SK-MEL-5 (cell line): ENCODE results near the gene BMF. TPM values are rescaled to one million over a fixed set of nuclear protein-coding genes. Genes with fewer than 3 reads are reported as not detected.
"Not testable (repeated sequence)": the region's sequence is repeated elsewhere in the genome, so short reads cannot be mapped to it uniquely, and the experiment has no call there.

Source experiments
- DNase-seq: peaks from one replicate; pipeline ENCODE4 v3.0.0-alpha.2; 2016; ENCODE audit warnings: low read depth, low spot score
- in situ Hi-C: cut with HindIII; loops from 2 replicates; pipeline ENCODE4 v1.10.0; 2016; ENCODE audit warnings: low sequenced_read_pairs, high pct_unique_total_duplicates, low pct_unique_long_range_greater_than_20kb
- total RNA-seq: library from RNA; depleted of rRNA; stranded (reverse); fragments of >200 nt; shearing (Covaris generic); gene quantifications from 2 replicates; pipeline ENCODE4 v1.2.3, GENCODE V29; 2014

Gene BMF
- total RNA-seq, 1 experiment from 2014 or later, result 7.8 TPM

GRCh38 chr15:40080847-40081246 is 27.8 kb downstream of the BMF start:
- in situ Hi-C loops, result no loop called here
- DNase-seq, result no peak

DNA sequence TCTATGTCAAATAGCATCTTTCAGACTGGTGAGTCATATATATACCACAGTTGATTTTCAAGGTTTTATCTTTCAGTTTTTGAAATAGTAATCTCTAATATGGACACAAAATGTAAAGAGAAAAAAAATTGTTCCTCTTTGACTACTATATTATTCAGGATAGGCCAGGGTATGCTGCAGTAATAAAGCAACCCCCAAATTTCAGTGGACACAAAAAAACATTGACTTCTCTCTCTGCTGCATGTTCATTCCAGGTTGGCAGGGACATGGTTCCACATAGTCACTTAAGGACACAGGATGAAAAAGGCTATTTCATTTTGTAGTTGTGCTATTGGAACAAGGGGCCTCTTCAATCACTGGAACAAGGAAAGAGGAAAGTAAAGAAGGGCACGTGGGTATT is 28.6 kb downstream of the BMF start:
- no peak for DNase-seq
- in situ Hi-C loops, result no loop called here

GRCh38 chr15:40079456-40079855 is 29.2 kb downstream of the BMF start:
- in situ Hi-C loops, result no loop called here
- no peak for DNase-seq

GRCh38 chr15:40075298-40076044 is 33.2 kb downstream of the BMF start:
- in situ Hi-C loops, result no loop called here
- no peak for DNase-seq

DNA sequence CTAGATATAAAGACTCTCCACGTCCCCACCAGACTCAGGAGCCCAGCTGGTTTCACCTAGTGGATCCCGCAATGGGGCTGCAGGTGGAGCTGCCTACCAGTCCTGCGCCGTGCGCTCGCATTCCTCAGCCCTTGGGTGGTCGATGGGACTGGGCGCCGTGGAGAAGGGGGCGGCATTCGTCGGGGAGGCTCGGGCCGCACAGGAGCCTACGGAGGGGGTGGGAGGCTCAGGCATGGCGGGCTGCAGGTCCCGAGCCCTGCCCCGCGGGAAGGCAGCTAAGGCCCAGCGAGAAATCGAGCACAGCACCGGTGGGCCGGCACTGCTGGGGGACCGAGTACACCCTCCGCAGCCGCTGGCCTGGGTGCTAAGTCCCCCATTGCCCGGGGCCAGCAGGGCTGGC is 34.0 kb downstream of the BMF start:
- in situ Hi-C loops, result not testable (repeated sequence)

GRCh38 chr15:40073716-40074490 is 34.8 kb downstream of the BMF start:
- DNase-seq, in situ Hi-C loops: not testable (repeated sequence)

More for the DNA sequence above, 34.0 kb downstream of the BMF start:
- not testable (repeated sequence) for DNase-seq

- in situ Hi-C loops, result no loop called here
- no peak for DNase-seq
These were observed 36.3 kb downstream of the BMF start for GRCh38 chr15:40072216-40072990.

DNA sequence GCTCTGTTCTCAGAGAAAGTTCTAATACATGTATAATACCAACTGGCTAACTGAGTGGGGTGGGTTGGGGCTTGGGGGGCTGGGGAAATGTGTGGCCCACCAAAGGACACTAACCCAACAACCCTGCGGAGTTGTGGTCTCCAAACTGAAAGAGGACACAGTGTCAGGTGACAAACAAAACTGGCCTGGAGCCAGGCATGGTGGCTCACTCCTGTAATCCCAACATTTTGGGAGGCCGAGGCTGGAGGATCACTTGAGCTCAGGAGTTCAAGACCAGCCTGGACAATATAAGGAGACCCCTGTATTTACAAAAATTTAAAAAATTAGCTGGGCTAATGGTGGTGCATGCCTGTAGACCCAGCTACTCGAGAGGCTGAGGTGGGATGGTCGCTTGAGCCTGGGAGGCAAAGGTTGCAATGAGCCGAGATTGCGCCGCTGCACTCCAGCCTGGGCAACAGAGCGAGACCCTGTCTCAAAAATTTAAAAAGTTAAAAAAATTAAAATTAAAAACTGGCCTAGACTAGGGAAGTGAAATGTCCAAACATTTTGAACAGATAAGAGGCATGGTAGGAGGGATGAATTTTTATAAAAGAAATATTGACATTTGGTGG is 38.0 kb downstream of the BMF start:
- in situ Hi-C loops, result no loop called here

DNA sequence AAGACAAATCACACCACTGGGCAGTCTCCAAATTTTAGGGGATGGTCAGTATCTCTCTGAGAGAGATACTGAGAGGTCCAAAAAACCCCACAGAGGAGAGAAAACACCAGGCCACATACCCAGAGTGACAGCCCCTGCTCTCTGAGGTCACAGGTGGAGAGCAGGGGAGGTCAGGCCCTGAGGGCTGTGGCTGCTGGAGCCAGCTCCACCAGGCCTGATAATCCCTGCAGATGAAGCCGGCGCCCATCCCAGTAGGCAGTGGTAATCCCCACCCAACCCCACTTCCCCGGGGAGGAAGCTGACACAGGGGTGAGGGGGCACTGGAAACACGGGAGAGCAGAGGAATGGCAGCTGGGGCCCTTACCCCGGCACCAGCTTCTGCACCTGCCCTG is 38.5 kb downstream of the BMF start:
- DNase-seq, result no peak
- in situ Hi-C loops, result no loop called here

More for the DNA sequence above, 38.0 kb downstream of the BMF start:
- DNase-seq, result no peak

- peak; percentile 88 for DNase-seq
- in situ Hi-C loops, result no loop called here
These were observed 39.2 kb downstream of the BMF start for GRCh38 chr15:40069178-40070165.

- no peak for DNase-seq
- in situ Hi-C loops, result no loop called here
These were observed 40.6 kb downstream of the BMF start for GRCh38 chr15:40067921-40068624.

- no peak for DNase-seq
- in situ Hi-C loops, result no loop called here
These were observed 42.1 kb downstream of the BMF start for GRCh38 chr15:40066589-40066988.

DNA sequence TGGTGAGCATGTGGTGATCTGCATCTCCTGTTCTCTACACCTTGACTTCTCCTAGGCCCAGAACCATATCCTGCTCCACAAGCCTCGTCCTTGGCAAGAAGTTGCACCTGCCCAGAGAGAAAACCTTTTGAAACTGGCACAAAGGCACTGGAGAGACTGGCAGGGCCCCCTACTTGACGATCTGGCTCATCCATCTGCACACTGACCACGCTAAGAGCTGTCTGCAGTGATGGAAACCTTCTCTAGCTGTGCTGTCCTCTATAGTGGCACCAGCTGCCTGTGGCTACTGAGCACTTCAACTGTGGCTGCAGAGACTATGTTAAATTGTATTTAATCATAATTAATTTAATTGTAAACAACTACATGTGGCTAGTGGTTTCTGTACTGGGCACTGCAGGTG is 43.5 kb downstream of the BMF start:
- in situ Hi-C loops, result no loop called here

GRCh38 chr15:40064231-40064894 is 44.3 kb downstream of the BMF start:
- no peak for DNase-seq
- in situ Hi-C loops, result no loop called here

More for the DNA sequence above, 43.5 kb downstream of the BMF start:
- no peak for DNase-seq

DNA sequence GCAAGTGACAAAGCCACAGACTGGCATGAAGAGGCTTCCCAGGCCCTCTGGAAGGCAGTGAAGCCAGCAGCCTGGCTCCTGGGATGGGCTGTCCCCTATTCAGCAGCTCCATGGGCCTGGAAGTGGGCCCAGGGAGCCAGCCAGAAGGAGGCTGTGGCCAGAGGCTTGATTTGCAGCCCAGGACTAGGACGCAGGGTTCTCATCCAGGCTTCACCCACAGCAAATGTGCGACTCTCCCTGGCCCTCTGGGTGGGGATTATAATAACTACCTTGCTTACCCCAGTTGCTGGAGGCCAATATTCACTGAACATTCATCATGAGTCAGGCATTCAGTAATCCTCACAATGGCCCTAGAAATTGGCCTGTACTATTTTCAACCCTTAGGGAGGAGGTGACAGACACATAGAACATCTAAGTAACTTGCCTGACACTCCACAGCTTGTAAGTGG is 45.1 kb downstream of the BMF start:
- in situ Hi-C loops, result no loop called here
- no peak for DNase-seq
